K562 (cell line): ENCODE measurements around the gene ELOB. TPM values are rescaled to one million over a fixed set of nuclear protein-coding genes. Genes with fewer than 3 reads are reported as not detected.

Source experiments
- ATAC-seq: fragments of 200-7000 bp; cut with Tn5 transposase; 3 replicates; pipeline ENCODE4 v1.9.1; 2020; ENCODE audit warnings: moderate library complexity
- BruUV-seq: library from RNA; stranded (reverse); fragments of 400-500 nt; replicated peaks from 2 replicates; lab custom pipeline; 2021; lab: Mats Ljungman, UMichigan
- CTCF ChIA-PET: fragments of 300-600 bp; formaldehyde crosslinking; extraction: SDS; loops from one replicate; lab custom pipeline; 2021; ENCODE audit warnings: low intra/inter-chr PET ratio; lab: Yijun Ruan, JAX
- POLR2A ChIA-PET: fragments of 300-600, 350-650 bp; sonication (Branson Sonifier 250); formaldehyde crosslinking; extraction: SDS; loops from one replicate; lab custom pipeline; 2021; ENCODE audit warnings: antibody characterized with exemption, inconsistent platforms; lab: Yijun Ruan, JAX
- DNase-seq, 4 experiments: peaks; one replicate each; pipeline versions ENCODE4 v3.0.0 to v3.0.0-alpha.2; 2011 to 2018; ENCODE audit warnings: low spot score in 3 of 4, mixed read lengths in 3 of 4; ENCODE audit errors: extremely low read depth in 1 of 4
- FAIRE-seq: peaks from 2 replicates; lab custom pipeline; 2011; peaks lifted over from hg19 to GRCh38; lab: Jason Lieb, UNC
- H2AFZ ChIP-seq: 2 replicates; pipeline ENCODE4 v1.6.0; 2011; ENCODE audit warnings: low read depth, low read length, control low read depth, inconsistent platforms
- H3K27ac ChIP-seq: fragments of 200-600 bp; 3 replicates; pipeline ENCODE4 v1.8.0; 2011; ENCODE audit warnings: low read depth, mild to moderate bottlenecking, control low read depth, inconsistent platforms, low read length, moderate library complexity, mixed read lengths; ENCODE audit errors: extremely low read depth
- H3K27me3 ChIP-seq, 2 experiments: fragments of 300-600 bp in 1 of 2; 2 replicates in 1 of 2; 3 replicates in 1 of 2; pipeline versions ENCODE4 v1.6.0 to v1.8.0; 2011; ENCODE audit warnings: inconsistent platforms in 2 of 2, low read length in 2 of 2, mild to moderate bottlenecking in 1 of 2, mixed read lengths in 1 of 2, moderate library complexity in 1 of 2; ENCODE audit not compliant: control insufficient read depth in 2 of 2, insufficient read depth in 2 of 2
- H3K36me3 ChIP-seq: fragments of 300-600 bp; 3 replicates; pipeline ENCODE4 v1.8.0; 2011; ENCODE audit warnings: mild to moderate bottlenecking, low read length, inconsistent platforms; ENCODE audit not compliant: control insufficient read depth, insufficient read depth
- H3K4me1 ChIP-seq, 2 experiments: fragments of 200-600 bp in 1 of 2; replicated peaks in 1 of 2; 2 replicates in 1 of 2; 3 replicates in 1 of 2; pipeline versions ENCODE4 v1.5.1 to v1.8.0; 2011; ENCODE audit warnings: inconsistent platforms in 2 of 2, low read length in 2 of 2, mild to moderate bottlenecking in 1 of 2, mixed read lengths in 1 of 2, moderate library complexity in 1 of 2; ENCODE audit not compliant: control insufficient read depth in 2 of 2, insufficient read depth in 2 of 2
- H3K4me2 ChIP-seq: 2 replicates; pipeline ENCODE4 v1.6.1; 2011; ENCODE audit warnings: low read length, control low read depth, inconsistent platforms, mixed read lengths; ENCODE audit not compliant: insufficient read depth
- H3K4me3 ChIP-seq: fragments of 200-600 bp; sonication (generic), shearing (Covaris generic); 2 replicates; pipeline ENCODE4 v1.5.1; 2016; ENCODE audit warnings: control low read depth, inconsistent platforms
- H3K79me2 ChIP-seq: fragments of 200-600 bp; 3 replicates; pipeline ENCODE4 v1.8.0; 2011; ENCODE audit warnings: low read length, inconsistent platforms; ENCODE audit not compliant: control insufficient read depth, insufficient read depth
- H3K9ac ChIP-seq, 2 experiments: 2 replicates each; pipeline versions ENCODE4 v1.6.0 to v1.6.1; 2011; ENCODE audit warnings: low read depth in 2 of 2, low read length in 2 of 2, control low read depth in 1 of 2, inconsistent platforms in 1 of 2, mild to moderate bottlenecking in 1 of 2, mixed read lengths in 1 of 2; ENCODE audit not compliant: insufficient read depth in 1 of 2
- H3K9me1 ChIP-seq: one replicate; pipeline ENCODE4 v1.6.0; 2011; ENCODE audit warnings: inconsistent platforms, mild to moderate bottlenecking, low read length, moderate library complexity; ENCODE audit not compliant: control insufficient read depth, insufficient read depth
- H3K9me3 ChIP-seq: replicated peaks from 2 replicates; pipeline ENCODE4 v1.5.1; 2011; ENCODE audit warnings: low read depth, low read length, inconsistent platforms; ENCODE audit not compliant: control insufficient read depth, insufficient read depth
- H4K20me1 ChIP-seq: replicated peaks from 2 replicates; pipeline ENCODE4 v1.6.1; 2011; ENCODE audit warnings: low read length, inconsistent platforms, mixed read lengths; ENCODE audit not compliant: control insufficient read depth, insufficient read depth
- FOXA1 ChIP-seq: fragments of 450-650 bp; IDR thresholded peaks from 2 replicates; pipeline ENCODE4 v1.6.1; 2016; ENCODE audit warnings: mild to moderate bottlenecking, borderline replicate concordance
- ZNF507 ChIP-seq: conservative IDR thresholded peaks from 2 replicates; pipeline ENCODE4 v1.6.1; 2017; ENCODE audit warnings: missing genetic modification characterization, missing compliant biosample characterization
- ZZZ3 ChIP-seq: fragments of 450-650 bp; IDR thresholded peaks from 2 replicates; pipeline ENCODE4 v1.6.1; 2016; ENCODE audit warnings: antibody characterized with exemption, mild to moderate bottlenecking, moderate library complexity
- WGBS: fragments of 100-300 bp; shearing (Covaris generic); methylation state at CpG from one replicate; pipeline ENCODE4 v1.1.6; 2016; ENCODE audit warnings: low coverage, mixed read lengths; ENCODE audit not compliant: insufficient coverage; ENCODE audit errors: missing lambda C conversion rate; 5-methylcytosine and 5-hydroxymethylcytosine counted together
- in situ Hi-C: fragments of 300-500 bp; cut with MboI; formaldehyde crosslinking; loops from 4 replicates; pipeline ENCODE4 v1.15.0; 2018; ENCODE audit warnings: inconsistent platforms, mixed read lengths
- intact Hi-C: fragments of 100-400 bp; cut with micrococcal nuclease; formaldehyde crosslinking; loops from 2 replicates; pipeline ENCODE4 v1.14.2; 2022
- polyA plus RNA-seq, 8 experiments: library from polyadenylated mRNA; depleted of rRNA in 4 of 8; stranded (reverse) in 5 of 8; unstranded in 3 of 8; fragments of >200 nt; fragmentation: Nextera tagmentation in 2 of 8; fragmentation: Illumina TruSeq in 1 of 8; extraction: Ambion mirVana in 2 of 8; extraction: Trizol in 1 of 8; gene quantifications; 2 replicates each; pipeline versions ENCODE4 v1.2.1 to v1.2.3, GENCODE V29; 2011 to 2014; ENCODE audit warnings: inconsistent platforms in 1 of 8, missing spikeins in 1 of 8
- total RNA-seq, 7 experiments: library from RNA; depleted of rRNA in 6 of 7; stranded (reverse); fragments of >200 nt in 6 of 7; fragmentation: Illumina TruSeq in 2 of 7; extraction: Trizol in 2 of 7; gene quantifications; 2 replicates each; pipeline versions ENCODE4 v1.2.1 to v1.2.3, GENCODE V29; 2011 to 2021; ENCODE audit warnings: low replicate concordance in 1 of 7
- TF ChIP-seq, protein P1 (sequence below): sonication (generic); formaldehyde crosslinking; IDR thresholded peaks from 2 replicates; pipeline ENCODE4 v1.8.0; 2022; ENCODE audit warnings: mild to moderate bottlenecking, missing genetic modification reagents
- TF ChIP-seq, protein P2 (sequence below): fragments of 250-450 bp; sonication (Bioruptor Pico); IDR thresholded peaks from 2 replicates; pipeline ENCODE4 v1.4.0; 2020; ENCODE audit warnings: mild to moderate bottlenecking, moderate library complexity
- TF ChIP-seq, protein P3 (sequence below): sonication (generic); formaldehyde crosslinking; IDR thresholded peaks from 2 replicates; pipeline ENCODE4 v1.8.0; 2022; ENCODE audit warnings: missing genetic modification reagents, mild to moderate bottlenecking, borderline replicate concordance

Gene ELOB
- total and polyA plus RNA-seq, 9 of the 15 experiments (the other 6 are each of a cell fraction or from before 2014, with no cell fraction given), result 63.2 to 791 (median 237) TPM

DNA sequence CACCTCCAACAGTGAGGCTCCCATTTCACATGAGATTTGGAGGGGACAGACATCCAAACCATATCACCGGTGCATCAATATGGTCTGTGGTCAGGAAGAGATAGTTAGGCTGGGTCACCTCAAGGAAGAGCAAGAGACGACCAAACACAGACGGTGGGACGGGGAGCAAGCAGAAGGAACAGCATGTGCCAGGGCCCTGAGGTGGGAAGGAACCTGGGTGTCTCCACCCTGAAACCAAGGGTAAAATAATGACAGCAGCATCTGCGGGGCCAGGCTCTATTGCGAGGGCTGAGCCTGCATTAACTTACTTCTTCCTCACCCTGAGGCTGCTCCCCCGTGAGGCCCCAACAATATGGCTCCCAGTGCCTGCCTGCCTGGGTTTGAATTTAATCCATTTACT is 31.1 kb upstream of the ELOB start:
- in situ Hi-C loops, result no loop called here
- no peak overlapping the region for H3K9ac ChIP-seq
- H2AFZ ChIP-seq, result no peak overlapping the region
- H3K79me2 ChIP-seq, result no peaks in the 10 kb centered on the region
- intact Hi-C loops, result no loop called here
- no peak overlapping the region for H3K4me2 ChIP-seq
- peaks cover 4 to 53% of the 10 kb centered on the region in 2 experiments; a peak in 4 of 5 replicates for H3K27me3 ChIP-seq
- ChIA-PET POLR2A (interaction anchor here (0.6 to 0.7 kb wide), 2 partner anchors 215 to 1046 kb away, joined by 3 read pairs; no protein-coding TSS in a partner anchor), CTCF (no interaction called here)
- no peaks in the 10 kb centered on the region for H4K20me1 ChIP-seq
- DNase-seq (no peak), FAIRE-seq (no peak), ATAC-seq (no peak)
- H3K4me1 ChIP-seq, result peaks cover 9 to 12% of the 10 kb centered on the region in 2 experiments; a peak in 4 of 5 replicates
- 3% methylated on average over 7 of the region's 7 CpGs for WGBS
- no TSS peak for BruUV-seq
- no peaks in the 10 kb centered on the region for H3K9me1 ChIP-seq
- TF ChIP-seq ZNF507 (tag) (0 out of 2 replicates have a peak, but pooled peaks have one; percentile 13), FOXA1 (no peak), ZZZ3 (no peak)
- TF ChIP-seq, protein P1, sequence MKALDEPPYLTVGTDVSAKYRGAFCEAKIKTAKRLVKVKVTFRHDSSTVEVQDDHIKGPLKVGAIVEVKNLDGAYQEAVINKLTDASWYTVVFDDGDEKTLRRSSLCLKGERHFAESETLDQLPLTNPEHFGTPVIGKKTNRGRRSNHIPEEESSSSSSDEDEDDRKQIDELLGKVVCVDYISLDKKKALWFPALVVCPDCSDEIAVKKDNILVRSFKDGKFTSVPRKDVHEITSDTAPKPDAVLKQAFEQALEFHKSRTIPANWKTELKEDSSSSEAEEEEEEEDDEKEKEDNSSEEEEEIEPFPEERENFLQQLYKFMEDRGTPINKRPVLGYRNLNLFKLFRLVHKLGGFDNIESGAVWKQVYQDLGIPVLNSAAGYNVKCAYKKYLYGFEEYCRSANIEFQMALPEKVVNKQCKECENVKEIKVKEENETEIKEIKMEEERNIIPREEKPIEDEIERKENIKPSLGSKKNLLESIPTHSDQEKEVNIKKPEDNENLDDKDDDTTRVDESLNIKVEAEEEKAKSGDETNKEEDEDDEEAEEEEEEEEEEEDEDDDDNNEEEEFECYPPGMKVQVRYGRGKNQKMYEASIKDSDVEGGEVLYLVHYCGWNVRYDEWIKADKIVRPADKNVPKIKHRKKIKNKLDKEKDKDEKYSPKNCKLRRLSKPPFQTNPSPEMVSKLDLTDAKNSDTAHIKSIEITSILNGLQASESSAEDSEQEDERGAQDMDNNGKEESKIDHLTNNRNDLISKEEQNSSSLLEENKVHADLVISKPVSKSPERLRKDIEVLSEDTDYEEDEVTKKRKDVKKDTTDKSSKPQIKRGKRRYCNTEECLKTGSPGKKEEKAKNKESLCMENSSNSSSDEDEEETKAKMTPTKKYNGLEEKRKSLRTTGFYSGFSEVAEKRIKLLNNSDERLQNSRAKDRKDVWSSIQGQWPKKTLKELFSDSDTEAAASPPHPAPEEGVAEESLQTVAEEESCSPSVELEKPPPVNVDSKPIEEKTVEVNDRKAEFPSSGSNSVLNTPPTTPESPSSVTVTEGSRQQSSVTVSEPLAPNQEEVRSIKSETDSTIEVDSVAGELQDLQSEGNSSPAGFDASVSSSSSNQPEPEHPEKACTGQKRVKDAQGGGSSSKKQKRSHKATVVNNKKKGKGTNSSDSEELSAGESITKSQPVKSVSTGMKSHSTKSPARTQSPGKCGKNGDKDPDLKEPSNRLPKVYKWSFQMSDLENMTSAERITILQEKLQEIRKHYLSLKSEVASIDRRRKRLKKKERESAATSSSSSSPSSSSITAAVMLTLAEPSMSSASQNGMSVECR (CRISPR knock-in tag), result no peak
- TF ChIP-seq, protein P2, sequence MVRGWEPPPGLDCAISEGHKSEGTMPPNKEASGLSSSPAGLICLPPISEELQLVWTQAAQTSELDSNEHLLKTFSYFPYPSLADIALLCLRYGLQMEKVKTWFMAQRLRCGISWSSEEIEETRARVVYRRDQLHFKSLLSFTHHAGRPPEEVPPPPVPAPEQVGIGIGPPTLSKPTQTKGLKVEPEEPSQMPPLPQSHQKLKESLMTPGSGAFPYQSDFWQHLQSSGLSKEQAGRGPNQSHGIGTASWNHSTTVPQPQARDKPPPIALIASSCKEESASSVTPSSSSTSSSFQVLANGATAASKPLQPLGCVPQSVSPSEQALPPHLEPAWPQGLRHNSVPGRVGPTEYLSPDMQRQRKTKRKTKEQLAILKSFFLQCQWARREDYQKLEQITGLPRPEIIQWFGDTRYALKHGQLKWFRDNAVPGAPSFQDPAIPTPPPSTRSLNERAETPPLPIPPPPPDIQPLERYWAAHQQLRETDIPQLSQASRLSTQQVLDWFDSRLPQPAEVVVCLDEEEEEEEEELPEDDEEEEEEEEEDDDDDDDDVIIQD (CRISPR knock-in tag), result no peak
- TF ChIP-seq, protein P3, sequence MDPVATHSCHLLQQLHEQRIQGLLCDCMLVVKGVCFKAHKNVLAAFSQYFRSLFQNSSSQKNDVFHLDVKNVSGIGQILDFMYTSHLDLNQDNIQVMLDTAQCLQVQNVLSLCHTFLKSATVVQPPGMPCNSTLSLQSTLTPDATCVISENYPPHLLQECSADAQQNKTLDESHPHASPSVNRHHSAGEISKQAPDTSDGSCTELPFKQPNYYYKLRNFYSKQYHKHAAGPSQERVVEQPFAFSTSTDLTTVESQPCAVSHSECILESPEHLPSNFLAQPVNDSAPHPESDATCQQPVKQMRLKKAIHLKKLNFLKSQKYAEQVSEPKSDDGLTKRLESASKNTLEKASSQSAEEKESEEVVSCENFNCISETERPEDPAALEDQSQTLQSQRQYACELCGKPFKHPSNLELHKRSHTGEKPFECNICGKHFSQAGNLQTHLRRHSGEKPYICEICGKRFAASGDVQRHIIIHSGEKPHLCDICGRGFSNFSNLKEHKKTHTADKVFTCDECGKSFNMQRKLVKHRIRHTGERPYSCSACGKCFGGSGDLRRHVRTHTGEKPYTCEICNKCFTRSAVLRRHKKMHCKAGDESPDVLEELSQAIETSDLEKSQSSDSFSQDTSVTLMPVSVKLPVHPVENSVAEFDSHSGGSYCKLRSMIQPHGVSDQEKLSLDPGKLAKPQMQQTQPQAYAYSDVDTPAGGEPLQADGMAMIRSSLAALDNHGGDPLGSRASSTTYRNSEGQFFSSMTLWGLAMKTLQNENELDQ (CRISPR knock-in tag), result no peak
- peaks cover 4% of the 10 kb centered on the region; the same call in 1 of the 2 replicates for H3K9me3 ChIP-seq
- H3K27ac ChIP-seq, result no peak overlapping the region
- no peak overlapping the region for H3K4me3 ChIP-seq
- H3K36me3 ChIP-seq, result no peaks in the 10 kb centered on the region
